Uterus (tissue), 4 donors: Measurements from ENCODE around the gene LAMA5. TPM values are rescaled to one million over a fixed set of nuclear protein-coding genes. Genes with fewer than 3 reads are reported as not detected.

Experiments used
- DNase-seq, 2 donors: peaks; one replicate each; pipeline ENCODE4 v3.0.0-alpha.2; 2019 to 2020
- H3K27ac ChIP-seq, 2 donors: fragments of 200-600 bp; sonication (generic); 1 replicate in 1 of 2; 2 replicates in 1 of 2; pipeline ENCODE4 v1.5.1; 2016 to 2018
- H3K27me3 ChIP-seq, 2 donors: fragments of 200-600 bp; sonication (generic); one replicate each; pipeline ENCODE4 v1.5.1; 2018 to 2019; ENCODE audit warnings: control low read depth in 1 of 2
- H3K36me3 ChIP-seq, 2 donors: fragments of 200-600 bp; sonication (generic); one replicate each; pipeline ENCODE4 v1.5.1; 2019; ENCODE audit warnings: control low read depth in 1 of 2
- H3K4me1 ChIP-seq, 2 donors: fragments of 200-600 bp; sonication (generic); one replicate each; pipeline ENCODE4 v1.5.1; 2018 to 2019; ENCODE audit warnings: control low read depth in 1 of 2
- H3K4me3 ChIP-seq, 2 donors: fragments of 200-600 bp; sonication (generic); 1 replicate in 1 of 2; 2 replicates in 1 of 2; pipeline ENCODE4 v1.5.1; 2018 to 2019; ENCODE audit warnings: mild to moderate bottlenecking in 1 of 2
- H3K9me3 ChIP-seq, 2 donors: fragments of 200-600 bp; sonication (generic); one replicate each; pipeline ENCODE4 v1.5.1; 2019; ENCODE audit warnings: control low read depth in 1 of 2
- POLR2A ChIP-seq, 2 donors: fragments of 450-650 bp; IDR thresholded peaks; one replicate each; pipeline ENCODE4 v1.6.1; 2016; ENCODE audit warnings: antibody characterized with exemption in 2 of 2, mild to moderate bottlenecking in 1 of 2, moderate library complexity in 1 of 2
- intact Hi-C: fragments of 100-400 bp; cut with DNase I; formaldehyde crosslinking; loops from one replicate; pipeline ENCODE4 v1.15.1; 2023; ENCODE audit warnings: low total_unique reads
- total RNA-seq, 4 donors: library from RNA; depleted of rRNA in 3 of 4; stranded (reverse); fragments of >200 nt in 3 of 4; gene quantifications; one replicate each; pipeline versions ENCODE4 v1.1.0 to v1.2.4, GENCODE V29; 2014 to 2023
- TF ChIP-seq, protein P1 (sequence below), 4 experiments: fragments of 200-600 bp in 2 of 4; fragments of 450-650 bp in 2 of 4; sonication (generic) in 2 of 4; IDR thresholded peaks; one replicate each; pipeline ENCODE4 v1.5.1; 2016 to 2019; ENCODE audit warnings: antibody characterized with exemption in 4 of 4, mild to moderate bottlenecking in 2 of 4, moderate library complexity in 1 of 4
- donor health status: DM: yes; HTN: yes; CAD: no.

LAMA5 gene
- total RNA-seq, 4 donors from 2014 or later: 50.6 to 375 (median 90.8) TPM

DNA sequence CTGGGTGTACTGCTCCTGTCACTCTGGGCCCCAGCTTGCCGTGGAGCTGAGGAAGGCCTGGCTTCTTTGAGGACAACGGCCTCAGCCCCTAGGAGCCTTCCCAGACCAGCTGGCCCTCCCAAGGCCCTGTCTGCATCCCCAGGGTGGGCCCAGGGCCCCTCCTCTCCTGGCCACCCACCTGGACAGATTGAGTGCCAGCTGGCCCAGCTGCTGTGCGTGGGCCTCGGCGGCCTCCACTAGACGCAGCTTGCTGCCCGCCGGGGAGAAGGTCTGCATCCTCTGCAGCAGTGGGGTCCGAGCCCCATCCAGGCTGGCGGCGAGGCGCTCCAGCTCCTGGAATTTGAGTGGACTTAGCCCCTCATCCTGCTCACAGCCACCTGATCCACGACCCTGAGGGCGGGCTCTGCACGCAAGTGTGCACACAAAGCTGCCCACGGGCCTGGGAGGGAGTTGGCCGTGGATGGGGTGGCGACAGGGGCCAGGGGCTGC is 49.9 kb downstream of the LAMA5 start:
- H3K4me3 ChIP-seq: no peak overlapping the region
- H3K36me3 ChIP-seq: no peaks in the 10 kb centered on the region
- no peak for DNase-seq
- H3K4me1 ChIP-seq: no peaks in the 10 kb centered on the region
- intact Hi-C loops: no loop called here
- H3K27me3 ChIP-seq: no peaks in the 10 kb centered on the region
- no peak overlapping the region for H3K27ac ChIP-seq
- no peaks in the 10 kb centered on the region for H3K9me3 ChIP-seq
- TF ChIP-seq, protein P1, sequence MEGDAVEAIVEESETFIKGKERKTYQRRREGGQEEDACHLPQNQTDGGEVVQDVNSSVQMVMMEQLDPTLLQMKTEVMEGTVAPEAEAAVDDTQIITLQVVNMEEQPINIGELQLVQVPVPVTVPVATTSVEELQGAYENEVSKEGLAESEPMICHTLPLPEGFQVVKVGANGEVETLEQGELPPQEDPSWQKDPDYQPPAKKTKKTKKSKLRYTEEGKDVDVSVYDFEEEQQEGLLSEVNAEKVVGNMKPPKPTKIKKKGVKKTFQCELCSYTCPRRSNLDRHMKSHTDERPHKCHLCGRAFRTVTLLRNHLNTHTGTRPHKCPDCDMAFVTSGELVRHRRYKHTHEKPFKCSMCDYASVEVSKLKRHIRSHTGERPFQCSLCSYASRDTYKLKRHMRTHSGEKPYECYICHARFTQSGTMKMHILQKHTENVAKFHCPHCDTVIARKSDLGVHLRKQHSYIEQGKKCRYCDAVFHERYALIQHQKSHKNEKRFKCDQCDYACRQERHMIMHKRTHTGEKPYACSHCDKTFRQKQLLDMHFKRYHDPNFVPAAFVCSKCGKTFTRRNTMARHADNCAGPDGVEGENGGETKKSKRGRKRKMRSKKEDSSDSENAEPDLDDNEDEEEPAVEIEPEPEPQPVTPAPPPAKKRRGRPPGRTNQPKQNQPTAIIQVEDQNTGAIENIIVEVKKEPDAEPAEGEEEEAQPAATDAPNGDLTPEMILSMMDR (IDR thresholded peaks at IDR 0.05): no peak
- TF ChIP-seq POLR2A (IDR thresholded peaks at IDR 0.05): no peak

DNA sequence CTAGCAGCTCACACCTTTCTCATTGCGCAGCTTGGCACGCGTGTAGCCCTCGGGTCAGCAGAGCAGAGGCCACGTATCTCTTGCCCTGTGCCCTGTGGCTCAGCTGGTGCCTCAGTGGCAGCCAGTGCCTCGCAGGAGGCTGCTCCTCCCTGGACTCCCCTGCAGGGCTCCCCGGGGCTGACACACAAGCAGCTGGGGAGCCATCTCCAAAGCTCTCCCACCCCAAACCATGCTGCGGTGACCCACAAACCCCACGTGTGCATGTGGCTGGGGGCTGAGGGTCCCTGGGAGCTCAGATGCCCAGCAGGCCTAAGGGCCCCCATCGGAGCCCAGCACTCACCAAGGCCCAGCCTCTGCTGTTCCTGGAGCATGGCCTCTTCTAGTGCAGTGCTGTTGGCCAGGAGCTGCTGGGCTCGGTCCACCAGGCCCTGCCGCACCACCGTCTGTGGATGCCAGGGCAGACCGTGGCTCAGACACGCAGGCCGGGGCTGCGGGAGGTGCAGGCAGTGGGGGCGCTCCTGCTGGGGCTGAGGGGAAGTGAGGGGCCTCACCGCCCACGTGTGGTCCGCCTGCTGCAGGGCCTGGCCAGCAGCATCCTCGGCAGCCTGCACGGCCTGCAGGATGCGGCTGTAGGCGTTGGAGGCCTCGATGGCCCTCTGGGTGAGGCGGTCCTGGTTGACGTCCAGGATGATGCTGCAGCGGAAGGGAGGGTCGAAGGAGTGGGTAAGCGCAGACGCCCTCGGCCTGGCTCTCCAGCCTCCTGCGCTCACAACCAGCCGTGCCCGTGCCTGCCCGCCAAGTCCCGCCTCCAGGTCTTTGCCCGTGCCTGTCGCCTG is 50.6 kb downstream of the LAMA5 start:
- DNase-seq: no peak

DNA sequence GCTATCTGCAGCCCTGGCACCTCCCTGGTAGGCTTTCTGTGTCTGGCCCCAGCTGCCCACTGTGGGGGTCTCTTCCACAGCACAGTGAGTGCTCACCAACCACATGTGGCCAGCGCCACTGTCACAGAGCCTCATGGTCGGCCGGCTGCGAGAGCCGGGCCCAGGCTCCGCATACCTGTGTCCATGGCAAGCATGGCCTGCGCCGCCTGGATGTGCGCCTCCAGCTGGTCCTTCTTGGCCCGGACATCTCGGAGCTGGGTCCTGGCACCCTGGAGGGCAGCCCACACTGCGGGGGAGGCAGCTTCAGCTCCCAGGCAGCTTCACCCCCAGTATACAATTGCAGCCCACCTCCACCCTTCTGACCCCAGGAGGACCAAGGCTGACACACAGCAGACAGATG is 51.3 kb downstream of the LAMA5 start:
- Histone ChIP-seq H3K27ac (no peak overlapping the region), H3K4me3 (no peak overlapping the region), H3K36me3 (no peaks in the 10 kb centered on the region), H3K9me3 (no peaks in the 10 kb centered on the region), H3K27me3 (no peaks in the 10 kb centered on the region), H3K4me1 (no peaks in the 10 kb centered on the region)
- DNase-seq: no peak
- no peak for TF ChIP-seq POLR2A (IDR thresholded peaks at IDR 0.05)
- TF ChIP-seq, protein P1 (IDR thresholded peaks at IDR 0.05): no peak
- intact Hi-C loops: no loop called here

More for the DNA sequence above, 50.6 kb downstream of the LAMA5 start:
- H3K9me3 ChIP-seq: no peaks in the 10 kb centered on the region
- intact Hi-C loops: no loop called here
- H3K27me3 ChIP-seq: no peaks in the 10 kb centered on the region
- no peaks in the 10 kb centered on the region for H3K36me3 ChIP-seq
- H3K27ac ChIP-seq: no peak overlapping the region
- no peaks in the 10 kb centered on the region for H3K4me1 ChIP-seq
- TF ChIP-seq, protein P1 (IDR thresholded peaks at IDR 0.05): no peak
- no peak for TF ChIP-seq POLR2A (IDR thresholded peaks at IDR 0.05)
- H3K4me3 ChIP-seq: no peak overlapping the region

DNA sequence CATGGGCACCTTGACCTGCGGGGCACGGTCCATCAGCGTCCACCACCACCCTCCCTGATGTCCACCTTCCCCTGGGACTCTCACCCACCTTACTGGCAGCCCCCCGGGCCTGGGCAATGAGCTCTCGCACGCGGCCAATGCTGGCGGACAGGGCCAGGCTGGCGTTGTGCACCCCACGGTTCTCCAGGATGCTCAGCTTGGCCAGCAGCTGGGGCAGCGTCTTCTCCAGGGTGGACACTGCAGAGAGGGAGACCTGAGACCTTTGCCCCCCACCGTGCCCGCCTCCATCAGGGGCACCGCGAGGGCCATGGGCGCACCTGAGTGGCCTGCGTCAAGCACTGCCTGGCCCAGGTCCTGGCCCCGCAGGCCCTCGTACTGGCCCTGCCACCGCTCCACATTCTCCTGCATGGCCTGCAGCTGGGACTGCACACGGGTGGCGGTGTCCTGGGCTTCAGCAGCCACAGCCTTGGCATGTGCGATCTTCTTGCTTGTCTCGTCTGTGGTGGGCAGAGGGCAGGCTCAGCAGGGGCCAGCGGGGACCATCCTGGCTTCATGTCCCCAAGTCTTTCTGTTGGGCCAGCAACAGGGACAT is 52.3 kb downstream of the LAMA5 start:
- H3K27me3 ChIP-seq: no peaks in the 10 kb centered on the region
- no peak for DNase-seq
- no peaks in the 10 kb centered on the region for H3K4me1 ChIP-seq
- H3K4me3 ChIP-seq: no peak overlapping the region
- H3K27ac ChIP-seq: no peak overlapping the region
- H3K36me3 ChIP-seq: no peaks in the 10 kb centered on the region
- no peaks in the 10 kb centered on the region for H3K9me3 ChIP-seq
- no peak for TF ChIP-seq POLR2A (IDR thresholded peaks at IDR 0.05)
- TF ChIP-seq, protein P1 (IDR thresholded peaks at IDR 0.05): no peak
- intact Hi-C loops: no loop called here

DNA sequence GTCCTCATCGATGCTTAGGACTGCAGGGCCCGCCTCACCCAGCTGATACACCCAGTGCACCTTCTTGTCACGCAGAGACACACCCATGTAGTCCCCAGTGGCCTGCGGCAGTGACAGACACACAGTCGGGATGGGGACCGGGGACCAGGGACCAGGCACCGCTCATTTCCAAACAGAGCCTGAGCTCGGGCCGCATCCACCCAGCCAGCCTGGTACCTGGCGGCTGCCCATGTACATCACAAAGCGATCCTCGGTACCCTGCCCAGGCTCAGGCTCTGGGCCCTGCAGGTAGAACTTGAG is 52.8 kb downstream of the LAMA5 start:
- Histone ChIP-seq H3K27ac (no peak overlapping the region), H3K4me3 (no peak overlapping the region), H3K36me3 (no peaks in the 10 kb centered on the region), H3K4me1 (no peaks in the 10 kb centered on the region), H3K27me3 (no peaks in the 10 kb centered on the region), H3K9me3 (no peaks in the 10 kb centered on the region)
- intact Hi-C loops: no loop called here
- TF ChIP-seq, protein P1 (IDR thresholded peaks at IDR 0.05): no peak
- TF ChIP-seq POLR2A (IDR thresholded peaks at IDR 0.05): no peak
- no peak for DNase-seq
